Body of pancreas (tissue), 4 donors: ENCODE data around the gene GRIK2.

Source experiments
- POLR2A ChIP-seq, 3 donors: fragments of 450-650 bp; IDR thresholded peaks; one replicate each; pipeline ENCODE4 v1.6.1; 2016; ENCODE audit warnings: antibody characterized with exemption in 3 of 3, mild to moderate bottlenecking in 2 of 3
- TF ChIP-seq, protein P1 (sequence below), 7 experiments: fragments of 450-650 bp in 4 of 7; fragments of 200-600 bp in 3 of 7; sonication (generic) in 3 of 7; IDR thresholded peaks; one replicate each; pipeline ENCODE4 v1.5.1; 2016 to 2019; ENCODE audit warnings: antibody characterized with exemption in 7 of 7

DNA sequence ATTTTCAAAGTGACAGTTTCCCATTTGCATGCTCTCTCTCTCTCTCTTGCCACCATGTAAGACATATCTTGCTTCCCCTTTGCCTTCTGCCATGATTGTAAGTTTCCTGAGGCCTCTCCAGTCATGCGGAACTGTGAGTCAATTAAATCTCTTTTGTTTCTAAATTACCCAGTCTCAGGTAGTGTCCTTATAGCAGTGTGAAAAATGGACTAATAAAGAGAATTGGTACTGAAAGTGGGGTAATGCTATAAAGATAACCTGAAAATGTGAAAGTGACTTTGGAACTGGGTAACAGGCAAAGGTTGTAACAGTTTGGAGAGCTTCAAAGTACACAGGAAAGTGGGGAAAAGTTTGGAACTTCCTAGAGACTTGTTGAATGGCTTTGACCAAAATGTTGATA is 389.8 kb downstream of the GRIK2 start:
- TF ChIP-seq, protein P1, sequence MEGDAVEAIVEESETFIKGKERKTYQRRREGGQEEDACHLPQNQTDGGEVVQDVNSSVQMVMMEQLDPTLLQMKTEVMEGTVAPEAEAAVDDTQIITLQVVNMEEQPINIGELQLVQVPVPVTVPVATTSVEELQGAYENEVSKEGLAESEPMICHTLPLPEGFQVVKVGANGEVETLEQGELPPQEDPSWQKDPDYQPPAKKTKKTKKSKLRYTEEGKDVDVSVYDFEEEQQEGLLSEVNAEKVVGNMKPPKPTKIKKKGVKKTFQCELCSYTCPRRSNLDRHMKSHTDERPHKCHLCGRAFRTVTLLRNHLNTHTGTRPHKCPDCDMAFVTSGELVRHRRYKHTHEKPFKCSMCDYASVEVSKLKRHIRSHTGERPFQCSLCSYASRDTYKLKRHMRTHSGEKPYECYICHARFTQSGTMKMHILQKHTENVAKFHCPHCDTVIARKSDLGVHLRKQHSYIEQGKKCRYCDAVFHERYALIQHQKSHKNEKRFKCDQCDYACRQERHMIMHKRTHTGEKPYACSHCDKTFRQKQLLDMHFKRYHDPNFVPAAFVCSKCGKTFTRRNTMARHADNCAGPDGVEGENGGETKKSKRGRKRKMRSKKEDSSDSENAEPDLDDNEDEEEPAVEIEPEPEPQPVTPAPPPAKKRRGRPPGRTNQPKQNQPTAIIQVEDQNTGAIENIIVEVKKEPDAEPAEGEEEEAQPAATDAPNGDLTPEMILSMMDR (IDR thresholded peaks at IDR 0.05): no peak
- TF ChIP-seq POLR2A (IDR thresholded peaks at IDR 0.05): no peak
